Tibial nerve (tissue), 3 donors: ENCODE data around the gene LIN54.

Source experiments
- POLR2A ChIP-seq, 2 donors: fragments of 450-650 bp; IDR thresholded peaks; one replicate each; pipeline ENCODE4 v1.6.1; 2017; ENCODE audit warnings: antibody characterized with exemption in 2 of 2, mild to moderate bottlenecking in 2 of 2, moderate library complexity in 2 of 2
- TF ChIP-seq, protein P1 (sequence below), 5 experiments: fragments of 200-600 bp in 3 of 5; fragments of 450-650 bp in 2 of 5; sonication (generic) in 3 of 5; IDR thresholded peaks; one replicate each; pipeline ENCODE4 v1.5.1; 2016 to 2019; ENCODE audit warnings: antibody characterized with exemption in 5 of 5, mild to moderate bottlenecking in 3 of 5, moderate library complexity in 2 of 5

- TF ChIP-seq, protein P1, sequence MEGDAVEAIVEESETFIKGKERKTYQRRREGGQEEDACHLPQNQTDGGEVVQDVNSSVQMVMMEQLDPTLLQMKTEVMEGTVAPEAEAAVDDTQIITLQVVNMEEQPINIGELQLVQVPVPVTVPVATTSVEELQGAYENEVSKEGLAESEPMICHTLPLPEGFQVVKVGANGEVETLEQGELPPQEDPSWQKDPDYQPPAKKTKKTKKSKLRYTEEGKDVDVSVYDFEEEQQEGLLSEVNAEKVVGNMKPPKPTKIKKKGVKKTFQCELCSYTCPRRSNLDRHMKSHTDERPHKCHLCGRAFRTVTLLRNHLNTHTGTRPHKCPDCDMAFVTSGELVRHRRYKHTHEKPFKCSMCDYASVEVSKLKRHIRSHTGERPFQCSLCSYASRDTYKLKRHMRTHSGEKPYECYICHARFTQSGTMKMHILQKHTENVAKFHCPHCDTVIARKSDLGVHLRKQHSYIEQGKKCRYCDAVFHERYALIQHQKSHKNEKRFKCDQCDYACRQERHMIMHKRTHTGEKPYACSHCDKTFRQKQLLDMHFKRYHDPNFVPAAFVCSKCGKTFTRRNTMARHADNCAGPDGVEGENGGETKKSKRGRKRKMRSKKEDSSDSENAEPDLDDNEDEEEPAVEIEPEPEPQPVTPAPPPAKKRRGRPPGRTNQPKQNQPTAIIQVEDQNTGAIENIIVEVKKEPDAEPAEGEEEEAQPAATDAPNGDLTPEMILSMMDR (IDR thresholded peaks at IDR 0.05) = no peak
- no peak for TF ChIP-seq POLR2A (IDR thresholded peaks at IDR 0.05)
These were observed 41.7 kb downstream of the LIN54 start for GRCh38 chr4:82968972-82969371.
